GM12878 (cell line): ENCODE measurements around the gene RARRES2. TPM values are rescaled to one million over a fixed set of nuclear protein-coding genes. Genes with fewer than 3 reads are reported as not detected.

ENCODE experiments used
- BRCA1 ChIP-seq: IDR thresholded peaks from 2 replicates; pipeline ENCODE4 v1.6.1; 2011; ENCODE audit warnings: low read depth, low read length, improper control_type of control experiment
- ETV6 ChIP-seq, 2 experiments: fragments of 450-650 bp in 1 of 2; IDR thresholded peaks in 1 of 2; conservative IDR thresholded peaks in 1 of 2; 2 replicates each; pipeline ENCODE4 v1.6.1; 2014; ENCODE audit warnings: antibody characterized with exemption in 1 of 2, borderline replicate concordance in 1 of 2, low read depth in 1 of 2, mild to moderate bottlenecking in 1 of 2, moderate library complexity in 1 of 2
- FOXK2 ChIP-seq: fragments of 450-650 bp; IDR thresholded peaks from 2 replicates; pipeline ENCODE4 v1.6.1; 2017; ENCODE audit warnings: mild to moderate bottlenecking, moderate library complexity
- GABPA ChIP-seq: IDR thresholded peaks from 2 replicates; pipeline ENCODE4 v1.6.1; 2014; ENCODE audit warnings: antibody characterized with exemption, low read depth, mild to moderate bottlenecking, inconsistent platforms
- HCFC1 ChIP-seq: fragments of 150-350 bp; IDR thresholded peaks from 2 replicates; pipeline ENCODE4 v1.6.1; 2014; ENCODE audit warnings: low read length
- HDAC2 ChIP-seq: fragments of 200-600 bp; sonication (generic); IDR thresholded peaks from 2 replicates; pipeline ENCODE4 v1.6.1; 2017
- LARP7 ChIP-seq: fragments of 450-650 bp; IDR thresholded peaks from 2 replicates; pipeline ENCODE4 v1.6.1; 2017; ENCODE audit warnings: mild to moderate bottlenecking
- NBN ChIP-seq: fragments of 450-650 bp; IDR thresholded peaks from 2 replicates; pipeline ENCODE4 v1.6.1; 2016
- RELA ChIP-seq: fragments of 450-650 bp; IDR thresholded peaks from 2 replicates; pipeline ENCODE4 v1.8.0; 2014; ENCODE audit warnings: borderline replicate concordance; ENCODE audit not compliant: partially characterized antibody
- YY1 ChIP-seq: IDR thresholded peaks from 2 replicates; pipeline ENCODE4 v1.6.1; 2011; ENCODE audit warnings: low read depth, mild to moderate bottlenecking, low read length
- ZNF207 ChIP-seq: fragments of 450-650 bp; IDR thresholded peaks from 2 replicates; pipeline ENCODE4 v1.6.1; 2014; ENCODE audit warnings: antibody characterized with exemption, mild to moderate bottlenecking, borderline replicate concordance
- polyA plus RNA-seq, 11 experiments: library from polyadenylated mRNA; depleted of rRNA in 4 of 11; unstranded in 6 of 11; stranded (reverse) in 5 of 11; fragments of >200 nt; fragmentation: Nextera tagmentation in 4 of 11; fragmentation: Illumina TruSeq in 1 of 11; extraction: Ambion mirVana in 4 of 11; extraction: Trizol in 1 of 11; gene quantifications; 1 replicate in 1 of 11; 2 replicates in 10 of 11; pipeline versions ENCODE4 v1.2.1 to v1.2.3, GENCODE V29; 2011 to 2016; ENCODE audit warnings: inconsistent platforms in 2 of 11, missing spikeins in 2 of 11, low read depth in 1 of 11
- total RNA-seq, 4 experiments: library from RNA; depleted of rRNA in 3 of 4; stranded (reverse); fragments of >200 nt in 3 of 4; fragmentation: Illumina TruSeq in 1 of 4; extraction: Trizol in 1 of 4; gene quantifications; 2 replicates each; pipeline versions ENCODE4 v1.2.1 to v1.2.3, GENCODE V29; 2013 to 2021
- TF ChIP-seq, protein P1 (sequence below): fragments of 450-650 bp; IDR thresholded peaks from 2 replicates; pipeline ENCODE4 v1.6.1; 2017; ENCODE audit warnings: mild to moderate bottlenecking, moderate library complexity
- TF ChIP-seq, protein P2 (sequence below): IDR thresholded peaks from 2 replicates; pipeline ENCODE4 v1.6.1; 2012; ENCODE audit warnings: mild to moderate bottlenecking, low read depth, low read length
- TF ChIP-seq, protein P3 (sequence below): IDR thresholded peaks from 2 replicates; pipeline ENCODE4 v1.6.1; 2011; ENCODE audit warnings: borderline replicate concordance, low read depth, mild to moderate bottlenecking, moderate library complexity, low read length; ENCODE audit not compliant: insufficient read depth, poor library complexity, severe bottlenecking

RARRES2 gene
- total and polyA plus RNA-seq, 10 of the 15 experiments (the other 5 are each of a cell fraction or from before 2014, with no cell fraction given) = 0.13 to 2.2 (median 0.40) TPM; not detected in 3

DNA sequence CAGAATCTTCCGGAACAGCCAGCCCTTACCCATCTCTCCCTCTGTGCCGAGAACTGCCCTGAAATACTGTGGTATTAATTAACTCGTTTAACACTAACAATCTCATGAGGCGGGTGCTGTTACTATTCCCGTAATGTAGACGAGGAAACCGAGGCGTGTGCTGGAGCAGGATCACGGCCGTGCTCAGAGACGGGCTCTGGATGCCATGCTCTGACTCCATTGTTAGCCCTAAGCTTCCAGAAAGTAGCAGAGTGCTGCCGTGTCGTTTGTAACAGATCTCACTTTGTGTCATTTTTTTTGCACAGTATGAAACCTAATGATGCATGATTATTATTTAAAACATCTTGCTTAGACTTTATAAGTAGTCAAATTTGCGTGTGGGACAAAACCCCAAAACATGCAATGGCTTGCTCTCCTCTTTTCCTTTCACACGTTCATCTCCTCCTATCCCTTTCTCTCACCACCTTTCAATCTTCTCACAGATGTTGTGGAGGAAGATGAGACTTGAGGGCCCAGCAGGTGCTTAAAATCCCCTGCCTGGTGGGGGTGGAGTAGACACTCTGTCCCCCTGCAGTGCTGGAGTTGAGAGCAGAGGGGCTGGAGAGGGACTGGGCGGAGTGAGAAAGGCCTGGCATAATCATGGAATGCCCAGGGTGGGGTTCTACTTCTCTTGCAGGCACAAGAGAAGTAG, 17.6 kb downstream of the RARRES2 start (continued):
- TF ChIP-seq, protein P1, sequence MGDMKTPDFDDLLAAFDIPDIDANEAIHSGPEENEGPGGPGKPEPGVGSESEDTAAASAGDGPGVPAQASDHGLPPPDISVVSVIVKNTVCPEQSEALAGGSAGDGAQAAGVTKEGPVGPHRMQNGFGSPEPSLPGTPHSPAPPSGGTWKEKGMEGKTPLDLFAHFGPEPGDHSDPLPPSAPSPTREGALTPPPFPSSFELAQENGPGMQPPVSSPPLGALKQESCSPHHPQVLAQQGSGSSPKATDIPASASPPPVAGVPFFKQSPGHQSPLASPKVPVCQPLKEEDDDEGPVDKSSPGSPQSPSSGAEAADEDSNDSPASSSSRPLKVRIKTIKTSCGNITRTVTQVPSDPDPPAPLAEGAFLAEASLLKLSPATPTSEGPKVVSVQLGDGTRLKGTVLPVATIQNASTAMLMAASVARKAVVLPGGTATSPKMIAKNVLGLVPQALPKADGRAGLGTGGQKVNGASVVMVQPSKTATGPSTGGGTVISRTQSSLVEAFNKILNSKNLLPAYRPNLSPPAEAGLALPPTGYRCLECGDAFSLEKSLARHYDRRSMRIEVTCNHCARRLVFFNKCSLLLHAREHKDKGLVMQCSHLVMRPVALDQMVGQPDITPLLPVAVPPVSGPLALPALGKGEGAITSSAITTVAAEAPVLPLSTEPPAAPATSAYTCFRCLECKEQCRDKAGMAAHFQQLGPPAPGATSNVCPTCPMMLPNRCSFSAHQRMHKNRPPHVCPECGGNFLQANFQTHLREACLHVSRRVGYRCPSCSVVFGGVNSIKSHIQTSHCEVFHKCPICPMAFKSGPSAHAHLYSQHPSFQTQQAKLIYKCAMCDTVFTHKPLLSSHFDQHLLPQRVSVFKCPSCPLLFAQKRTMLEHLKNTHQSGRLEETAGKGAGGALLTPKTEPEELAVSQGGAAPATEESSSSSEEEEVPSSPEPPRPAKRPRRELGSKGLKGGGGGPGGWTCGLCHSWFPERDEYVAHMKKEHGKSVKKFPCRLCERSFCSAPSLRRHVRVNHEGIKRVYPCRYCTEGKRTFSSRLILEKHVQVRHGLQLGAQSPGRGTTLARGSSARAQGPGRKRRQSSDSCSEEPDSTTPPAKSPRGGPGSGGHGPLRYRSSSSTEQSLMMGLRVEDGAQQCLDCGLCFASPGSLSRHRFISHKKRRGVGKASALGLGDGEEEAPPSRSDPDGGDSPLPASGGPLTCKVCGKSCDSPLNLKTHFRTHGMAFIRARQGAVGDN = 0 out of 2 replicates have a peak, but pooled peaks have one; percentile 2
- TF ChIP-seq, protein P2, sequence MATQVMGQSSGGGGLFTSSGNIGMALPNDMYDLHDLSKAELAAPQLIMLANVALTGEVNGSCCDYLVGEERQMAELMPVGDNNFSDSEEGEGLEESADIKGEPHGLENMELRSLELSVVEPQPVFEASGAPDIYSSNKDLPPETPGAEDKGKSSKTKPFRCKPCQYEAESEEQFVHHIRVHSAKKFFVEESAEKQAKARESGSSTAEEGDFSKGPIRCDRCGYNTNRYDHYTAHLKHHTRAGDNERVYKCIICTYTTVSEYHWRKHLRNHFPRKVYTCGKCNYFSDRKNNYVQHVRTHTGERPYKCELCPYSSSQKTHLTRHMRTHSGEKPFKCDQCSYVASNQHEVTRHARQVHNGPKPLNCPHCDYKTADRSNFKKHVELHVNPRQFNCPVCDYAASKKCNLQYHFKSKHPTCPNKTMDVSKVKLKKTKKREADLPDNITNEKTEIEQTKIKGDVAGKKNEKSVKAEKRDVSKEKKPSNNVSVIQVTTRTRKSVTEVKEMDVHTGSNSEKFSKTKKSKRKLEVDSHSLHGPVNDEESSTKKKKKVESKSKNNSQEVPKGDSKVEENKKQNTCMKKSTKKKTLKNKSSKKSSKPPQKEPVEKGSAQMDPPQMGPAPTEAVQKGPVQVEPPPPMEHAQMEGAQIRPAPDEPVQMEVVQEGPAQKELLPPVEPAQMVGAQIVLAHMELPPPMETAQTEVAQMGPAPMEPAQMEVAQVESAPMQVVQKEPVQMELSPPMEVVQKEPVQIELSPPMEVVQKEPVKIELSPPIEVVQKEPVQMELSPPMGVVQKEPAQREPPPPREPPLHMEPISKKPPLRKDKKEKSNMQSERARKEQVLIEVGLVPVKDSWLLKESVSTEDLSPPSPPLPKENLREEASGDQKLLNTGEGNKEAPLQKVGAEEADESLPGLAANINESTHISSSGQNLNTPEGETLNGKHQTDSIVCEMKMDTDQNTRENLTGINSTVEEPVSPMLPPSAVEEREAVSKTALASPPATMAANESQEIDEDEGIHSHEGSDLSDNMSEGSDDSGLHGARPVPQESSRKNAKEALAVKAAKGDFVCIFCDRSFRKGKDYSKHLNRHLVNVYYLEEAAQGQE = no peak
- peak; percentile 72; the same call in 1 of the 2 replicates for TF ChIP-seq YY1
- no peak for TF ChIP-seq ETV6 (conservative IDR thresholded peaks at IDR 0.05 in 1 of 2, IDR thresholded peaks at IDR 0.05 in 1 of 2; ENCODE audit: borderline replicate concordance in 1 of 2, low read depth in 1 of 2)
- TF ChIP-seq, protein P3, sequence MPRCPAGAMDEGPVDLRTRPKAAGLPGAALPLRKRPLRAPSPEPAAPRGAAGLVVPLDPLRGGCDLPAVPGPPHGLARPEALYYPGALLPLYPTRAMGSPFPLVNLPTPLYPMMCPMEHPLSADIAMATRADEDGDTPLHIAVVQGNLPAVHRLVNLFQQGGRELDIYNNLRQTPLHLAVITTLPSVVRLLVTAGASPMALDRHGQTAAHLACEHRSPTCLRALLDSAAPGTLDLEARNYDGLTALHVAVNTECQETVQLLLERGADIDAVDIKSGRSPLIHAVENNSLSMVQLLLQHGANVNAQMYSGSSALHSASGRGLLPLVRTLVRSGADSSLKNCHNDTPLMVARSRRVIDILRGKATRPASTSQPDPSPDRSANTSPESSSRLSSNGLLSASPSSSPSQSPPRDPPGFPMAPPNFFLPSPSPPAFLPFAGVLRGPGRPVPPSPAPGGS = peak; percentile 22
- TF ChIP-seq NBN = peak; percentile 11; the same call in 1 of the 2 replicates
- TF ChIP-seq RELA = peak; percentile 27
- no peak for TF ChIP-seq GABPA
- no peak for TF ChIP-seq FOXK2
- TF ChIP-seq BRCA1 = no peak
- TF ChIP-seq LARP7 = no peak
- TF ChIP-seq ZNF207 = no peak
- TF ChIP-seq HCFC1 = no peak
- TF ChIP-seq HDAC2 = no peak
